Measurements from ENCODE around the gene EPHA8.

DNA sequence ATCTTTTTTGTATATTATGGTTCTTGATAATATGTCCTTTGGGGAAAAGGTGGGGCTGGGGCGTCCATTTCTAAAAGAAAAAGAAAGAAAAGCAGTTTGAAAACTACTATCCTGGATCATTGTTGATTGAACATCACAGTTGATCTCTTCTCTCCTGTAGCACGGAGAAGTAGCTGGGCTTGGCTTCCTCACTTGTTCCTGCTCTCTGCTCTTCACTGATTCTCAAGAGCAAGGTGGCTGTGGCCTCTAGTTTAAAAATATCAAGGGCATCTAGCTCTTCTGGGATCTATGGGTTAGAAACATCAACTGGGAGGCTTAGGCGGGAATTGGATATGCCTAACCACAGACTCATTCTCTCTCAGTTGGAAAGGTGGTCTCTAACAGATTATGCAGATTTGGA, 38.1 kb upstream of the EPHA8 start:
- TF ChIP-seq, protein P1, sequence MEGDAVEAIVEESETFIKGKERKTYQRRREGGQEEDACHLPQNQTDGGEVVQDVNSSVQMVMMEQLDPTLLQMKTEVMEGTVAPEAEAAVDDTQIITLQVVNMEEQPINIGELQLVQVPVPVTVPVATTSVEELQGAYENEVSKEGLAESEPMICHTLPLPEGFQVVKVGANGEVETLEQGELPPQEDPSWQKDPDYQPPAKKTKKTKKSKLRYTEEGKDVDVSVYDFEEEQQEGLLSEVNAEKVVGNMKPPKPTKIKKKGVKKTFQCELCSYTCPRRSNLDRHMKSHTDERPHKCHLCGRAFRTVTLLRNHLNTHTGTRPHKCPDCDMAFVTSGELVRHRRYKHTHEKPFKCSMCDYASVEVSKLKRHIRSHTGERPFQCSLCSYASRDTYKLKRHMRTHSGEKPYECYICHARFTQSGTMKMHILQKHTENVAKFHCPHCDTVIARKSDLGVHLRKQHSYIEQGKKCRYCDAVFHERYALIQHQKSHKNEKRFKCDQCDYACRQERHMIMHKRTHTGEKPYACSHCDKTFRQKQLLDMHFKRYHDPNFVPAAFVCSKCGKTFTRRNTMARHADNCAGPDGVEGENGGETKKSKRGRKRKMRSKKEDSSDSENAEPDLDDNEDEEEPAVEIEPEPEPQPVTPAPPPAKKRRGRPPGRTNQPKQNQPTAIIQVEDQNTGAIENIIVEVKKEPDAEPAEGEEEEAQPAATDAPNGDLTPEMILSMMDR (IDR thresholded peaks at IDR 0.05), result no peak
- TF ChIP-seq POLR2A (IDR thresholded peaks at IDR 0.05), result no peak

Measured in lower leg skin (tissue), 3 donors.